Right atrium auricular region (tissue), 2 donors: ENCODE results near the gene PHTF2. TPM values are rescaled to one million over a fixed set of nuclear protein-coding genes. Genes with fewer than 3 reads are reported as not detected.

Source experiments
- DNase-seq: peaks from one replicate; pipeline ENCODE4 v3.0.0-alpha.2; 2019; ENCODE audit warnings: low spot score
- H3K27ac ChIP-seq, 2 donors: fragments of 200-600 bp; sonication (generic); 1 replicate in 1 of 2; 2 replicates in 1 of 2; pipeline ENCODE4 v1.5.1; 2016 to 2019
- H3K27me3 ChIP-seq, 2 donors: fragments of 200-600 bp; sonication (generic); one replicate each; pipeline versions ENCODE4 v1.5.1 to v1.6.0; 2017 to 2019
- H3K36me3 ChIP-seq: fragments of 200-600 bp; sonication (generic); one replicate; pipeline ENCODE4 v1.5.1; 2016
- H3K4me1 ChIP-seq, 2 donors: fragments of 200-600 bp; sonication (generic); one replicate each; pipeline versions ENCODE4 v1.5.1 to v1.6.0; 2017 to 2019
- H3K4me3 ChIP-seq, 2 donors: fragments of 200-600 bp; sonication (generic); 1 replicate in 1 of 2; 2 replicates in 1 of 2; pipeline ENCODE4 v1.5.1; 2017 to 2019; ENCODE audit warnings: mild to moderate bottlenecking in 1 of 2, moderate library complexity in 1 of 2
- H3K9me3 ChIP-seq, 2 donors: fragments of 200-600 bp; sonication (generic); one replicate each; pipeline ENCODE4 v1.5.1; 2019
- total RNA-seq, 2 donors: library from RNA; depleted of rRNA; stranded (reverse); fragments of >200 nt; gene quantifications; one replicate each; pipeline ENCODE4 v1.1.0, GENCODE V29; 2016
- TF ChIP-seq, protein P1 (sequence below), 2 donors: fragments of 200-600 bp; sonication (generic); IDR thresholded peaks; one replicate each; pipeline ENCODE4 v1.5.1; 2019; ENCODE audit warnings: antibody characterized with exemption in 2 of 2

Gene PHTF2
- total RNA-seq, 2 donors from 2014 or later = 14.3 to 31.6 TPM

DNA sequence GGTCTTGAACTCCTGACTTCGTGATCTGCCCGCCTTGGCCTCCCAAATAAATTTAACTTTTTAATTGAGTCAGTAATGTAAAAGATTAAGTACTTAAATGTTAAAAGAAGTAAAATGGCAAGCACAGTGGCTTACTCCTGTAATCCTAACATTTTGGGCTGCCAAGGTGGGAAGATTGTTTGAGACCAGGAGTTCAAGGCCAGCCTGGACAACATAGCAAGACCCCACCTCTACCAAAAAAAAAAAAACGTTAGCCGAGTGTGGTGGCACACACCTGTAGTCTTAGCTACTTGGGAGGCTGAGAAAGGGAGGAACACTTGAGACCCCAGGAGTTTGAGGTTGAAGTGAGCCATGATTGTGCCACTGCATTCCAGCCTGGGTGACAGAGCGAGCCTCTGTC lies 26.1 kb downstream of the PHTF2 start:
- Histone ChIP-seq H3K36me3 (no peaks in the 10 kb centered on the region), H3K4me1 (no peaks in the 10 kb centered on the region), H3K27me3 (no peaks in the 10 kb centered on the region), H3K4me3 (no peak overlapping the region), H3K27ac (no peak overlapping the region), H3K9me3 (peaks cover 12 to 26% of the 10 kb centered on the region in 2 donors)
- no peak for DNase-seq
- TF ChIP-seq, protein P1, sequence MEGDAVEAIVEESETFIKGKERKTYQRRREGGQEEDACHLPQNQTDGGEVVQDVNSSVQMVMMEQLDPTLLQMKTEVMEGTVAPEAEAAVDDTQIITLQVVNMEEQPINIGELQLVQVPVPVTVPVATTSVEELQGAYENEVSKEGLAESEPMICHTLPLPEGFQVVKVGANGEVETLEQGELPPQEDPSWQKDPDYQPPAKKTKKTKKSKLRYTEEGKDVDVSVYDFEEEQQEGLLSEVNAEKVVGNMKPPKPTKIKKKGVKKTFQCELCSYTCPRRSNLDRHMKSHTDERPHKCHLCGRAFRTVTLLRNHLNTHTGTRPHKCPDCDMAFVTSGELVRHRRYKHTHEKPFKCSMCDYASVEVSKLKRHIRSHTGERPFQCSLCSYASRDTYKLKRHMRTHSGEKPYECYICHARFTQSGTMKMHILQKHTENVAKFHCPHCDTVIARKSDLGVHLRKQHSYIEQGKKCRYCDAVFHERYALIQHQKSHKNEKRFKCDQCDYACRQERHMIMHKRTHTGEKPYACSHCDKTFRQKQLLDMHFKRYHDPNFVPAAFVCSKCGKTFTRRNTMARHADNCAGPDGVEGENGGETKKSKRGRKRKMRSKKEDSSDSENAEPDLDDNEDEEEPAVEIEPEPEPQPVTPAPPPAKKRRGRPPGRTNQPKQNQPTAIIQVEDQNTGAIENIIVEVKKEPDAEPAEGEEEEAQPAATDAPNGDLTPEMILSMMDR (IDR thresholded peaks at IDR 0.05) = no peak

DNA sequence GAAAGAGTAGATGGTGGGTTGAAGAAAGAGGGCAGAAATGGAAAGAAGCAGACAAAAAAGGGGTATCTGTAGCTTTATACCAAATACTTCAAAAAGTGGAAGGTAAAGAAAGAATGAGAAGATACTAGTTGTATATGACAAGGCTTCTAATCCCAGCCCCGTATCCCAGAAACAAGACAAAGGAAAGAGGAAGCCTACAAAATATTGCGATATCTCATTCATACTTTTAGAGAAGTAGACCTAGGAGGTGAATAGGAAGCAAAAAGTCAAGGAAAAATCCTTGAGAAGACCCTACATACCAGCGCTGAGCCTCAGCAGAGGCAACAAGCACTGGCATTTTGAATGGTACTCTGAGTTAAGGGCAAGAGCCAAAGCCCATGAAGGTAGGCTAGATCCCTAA lies 26.6 kb downstream of the PHTF2 start:
- Histone ChIP-seq H3K36me3 (no peaks in the 10 kb centered on the region), H3K27ac (no peak overlapping the region), H3K4me3 (no peak overlapping the region), H3K9me3 (peaks cover 12 to 21% of the 10 kb centered on the region in 2 donors), H3K27me3 (no peaks in the 10 kb centered on the region), H3K4me1 (no peaks in the 10 kb centered on the region)
- DNase-seq = no peak
- TF ChIP-seq, protein P1 (IDR thresholded peaks at IDR 0.05) = no peak

DNA sequence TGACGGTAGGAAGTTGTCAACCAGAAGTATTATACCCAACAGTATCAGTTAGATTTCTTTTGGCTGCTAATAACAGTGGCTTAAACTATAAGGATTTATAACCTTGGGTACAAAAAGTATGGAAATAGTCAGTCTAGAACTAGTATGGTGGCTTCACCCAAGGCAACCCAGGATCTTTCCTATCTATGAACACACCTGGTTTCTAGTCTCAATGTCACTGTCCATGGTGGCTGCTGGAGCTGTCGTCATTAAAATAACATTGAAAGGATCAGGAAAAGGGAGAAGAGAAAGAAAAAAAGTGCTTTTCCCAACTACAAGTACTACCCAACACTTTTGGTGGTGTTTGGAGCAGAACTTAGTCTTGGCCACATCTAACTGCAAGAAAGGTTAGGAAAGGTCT lies 27.7 kb downstream of the PHTF2 start:
- Histone ChIP-seq H3K9me3 (peaks cover 2 to 9% of the 10 kb centered on the region in 2 donors), H3K36me3 (no peaks in the 10 kb centered on the region), H3K27ac (no peak overlapping the region), H3K27me3 (no peaks in the 10 kb centered on the region), H3K4me1 (no peaks in the 10 kb centered on the region), H3K4me3 (no peak overlapping the region)
- TF ChIP-seq, protein P1 (IDR thresholded peaks at IDR 0.05) = no peak
- DNase-seq = no peak

DNA sequence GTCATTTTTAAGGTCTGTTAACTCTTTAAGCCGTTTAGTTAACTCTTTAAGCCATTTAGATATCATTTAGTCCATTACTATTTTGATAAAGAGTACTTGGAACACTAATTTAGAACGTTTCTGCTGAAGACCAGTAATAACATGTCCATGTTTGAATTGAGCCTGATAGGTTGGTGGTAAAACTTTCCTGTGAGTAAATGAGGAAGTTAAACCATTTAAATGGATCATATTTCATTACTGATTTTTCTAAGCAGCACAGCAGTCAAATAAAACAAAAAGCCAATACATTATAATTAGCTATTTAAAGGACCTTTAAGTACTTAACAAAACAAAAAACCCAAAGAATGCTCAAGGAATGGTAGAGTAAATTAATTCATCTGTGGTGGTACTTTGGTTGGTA lies 29.4 kb downstream of the PHTF2 start:
- Histone ChIP-seq H3K4me3 (no peak overlapping the region), H3K27ac (no peak overlapping the region), H3K36me3 (no peaks in the 10 kb centered on the region), H3K27me3 (no peaks in the 10 kb centered on the region), H3K9me3 (peaks cover 0 to 6% of the 10 kb centered on the region in 2 donors), H3K4me1 (no peaks in the 10 kb centered on the region)
- TF ChIP-seq, protein P1 (IDR thresholded peaks at IDR 0.05) = no peak
- DNase-seq = no peak

DNA sequence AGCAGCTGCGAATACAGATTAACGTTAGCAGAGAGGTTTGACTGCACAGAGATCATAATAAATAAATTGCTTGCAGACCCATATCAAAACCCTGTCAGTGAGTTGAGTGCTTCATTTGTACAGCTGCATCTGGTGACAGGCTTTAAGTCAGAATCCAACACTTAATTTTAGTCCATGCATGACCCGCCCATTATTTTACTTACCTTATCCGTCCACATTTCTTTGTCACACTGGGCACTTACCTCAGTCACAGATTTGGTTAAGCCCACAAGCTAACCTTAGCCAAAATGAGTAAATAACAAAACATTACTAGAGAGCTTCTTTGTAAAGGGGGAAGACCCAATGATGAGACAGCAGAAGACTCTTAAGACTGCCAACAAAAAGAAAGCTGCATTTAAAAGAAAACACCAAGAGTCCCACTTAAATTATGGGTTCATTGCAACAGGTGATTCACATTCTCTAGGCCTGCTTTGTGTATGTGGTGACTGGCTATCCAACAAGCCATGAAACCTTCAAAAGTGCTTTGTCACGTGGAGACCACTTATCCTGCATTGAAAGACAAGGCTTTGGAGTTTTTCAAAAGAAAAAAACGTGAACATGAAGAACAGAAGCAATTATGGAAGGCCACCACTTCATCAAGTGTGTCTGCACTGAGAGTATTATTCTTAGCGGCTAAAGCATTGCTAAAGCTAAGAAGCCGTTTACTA lies 32.2 kb downstream of the PHTF2 start:
- Histone ChIP-seq H3K9me3 (peaks cover 0 to 2% of the 10 kb centered on the region in 2 donors), H3K27me3 (no peaks in the 10 kb centered on the region), H3K4me3 (no peak overlapping the region), H3K27ac (no peak overlapping the region), H3K4me1 (peaks cover 0 to 6% of the 10 kb centered on the region in 2 donors), H3K36me3 (no peaks in the 10 kb centered on the region)
- DNase-seq = no peak
- TF ChIP-seq, protein P1 (IDR thresholded peaks at IDR 0.05) = no peak

DNA sequence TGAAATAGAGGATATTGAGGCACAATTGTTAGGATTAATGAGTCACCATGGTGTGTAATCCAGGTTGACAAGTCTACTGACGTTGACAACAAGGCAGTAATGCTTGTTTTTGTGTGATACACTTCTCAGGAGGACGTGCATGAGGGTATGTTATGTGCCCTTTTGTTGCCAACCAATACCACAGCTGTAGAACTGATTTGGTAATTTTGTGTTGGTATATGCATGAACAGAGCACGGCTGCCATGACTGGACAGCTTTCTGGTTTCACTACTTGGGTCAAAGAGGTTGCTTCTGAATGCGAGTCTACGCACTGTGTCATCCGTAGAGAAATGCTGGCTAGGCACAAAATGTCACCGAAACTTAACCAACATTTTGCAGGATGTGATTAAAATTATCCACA lies 32.9 kb downstream of the PHTF2 start:
- DNase-seq = no peak
- Histone ChIP-seq H3K9me3 (no peaks in the 10 kb centered on the region), H3K27ac (no peak overlapping the region), H3K4me3 (no peak overlapping the region), H3K4me1 (peaks cover 0 to 6% of the 10 kb centered on the region in 2 donors), H3K36me3 (no peaks in the 10 kb centered on the region), H3K27me3 (no peaks in the 10 kb centered on the region)
- TF ChIP-seq, protein P1 (IDR thresholded peaks at IDR 0.05) = no peak
